ENCODE measurements around the gene ZDHHC11B. TPM values are rescaled to one million over a fixed set of nuclear protein-coding genes. Genes with fewer than 3 reads are reported as not detected.
"Not testable (repeated sequence)": the region's sequence is repeated elsewhere in the genome, so short reads cannot be mapped to it uniquely, and the experiment has no call there.

Gene ZDHHC11B
- total RNA-seq, 1 donor from 2014 or later = not detected

GRCh38 chr5:785181-785705, 714 bp upstream of the ZDHHC11B start:
- not testable (repeated sequence) for DNase-seq (ENCODE audit: low read depth in 2 of 2)

- not testable (repeated sequence) for DNase-seq (ENCODE audit: low read depth in 2 of 2)
Measured at GRCh38 chr5:783881-784427, 575 bp downstream of the ZDHHC11B start.

GRCh38 chr5:783049-783802, 1.3 kb downstream of the ZDHHC11B start:
- DNase-seq (ENCODE audit: low read depth in 2 of 2) = not testable (repeated sequence)

GRCh38 chr5:782356-782755, 2.2 kb downstream of the ZDHHC11B start:
- DNase-seq (ENCODE audit: low read depth in 2 of 2) = not testable (repeated sequence)

- not testable (repeated sequence) for DNase-seq (ENCODE audit: low read depth in 2 of 2)
Measured at GRCh38 chr5:780571-780970, 4.0 kb downstream of the ZDHHC11B start.

GRCh38 chr5:778967-779366, 5.6 kb downstream of the ZDHHC11B start:
- DNase-seq (ENCODE audit: low read depth in 2 of 2) = not testable (repeated sequence)

GRCh38 chr5:778421-778820, 6.1 kb downstream of the ZDHHC11B start:
- DNase-seq (ENCODE audit: low read depth in 2 of 2) = not testable (repeated sequence)

GRCh38 chr5:777756-778161, 6.8 kb downstream of the ZDHHC11B start:
- no peak for DNase-seq (ENCODE audit: low read depth in 2 of 2)

- DNase-seq (ENCODE audit: low read depth in 2 of 2) = no peak
Measured at GRCh38 chr5:776862-777711, 7.4 kb downstream of the ZDHHC11B start.

- no peak for DNase-seq (ENCODE audit: low read depth in 2 of 2)
Measured at GRCh38 chr5:775961-776861, 8.3 kb downstream of the ZDHHC11B start.

GRCh38 chr5:775595-775960, 9.0 kb downstream of the ZDHHC11B start:
- DNase-seq (ENCODE audit: low read depth in 2 of 2) = not testable (repeated sequence)

GRCh38 chr5:774854-775505, 9.5 kb downstream of the ZDHHC11B start:
- not testable (repeated sequence) for DNase-seq (ENCODE audit: low read depth in 2 of 2)

GRCh38 chr5:774304-774703, 10.2 kb downstream of the ZDHHC11B start:
- not testable (repeated sequence) for DNase-seq (ENCODE audit: low read depth in 2 of 2)

- no peak for DNase-seq (ENCODE audit: low read depth in 2 of 2)
Measured at GRCh38 chr5:773517-774264, 10.8 kb downstream of the ZDHHC11B start.

- DNase-seq (ENCODE audit: low read depth in 2 of 2) = not testable (repeated sequence)
Measured at GRCh38 chr5:772931-773330, 11.6 kb downstream of the ZDHHC11B start.

- DNase-seq (ENCODE audit: low read depth in 2 of 2) = not testable (repeated sequence)
Measured at GRCh38 chr5:772547-772890, 12.0 kb downstream of the ZDHHC11B start.

GRCh38 chr5:771841-772546, 12.5 kb downstream of the ZDHHC11B start:
- DNase-seq (ENCODE audit: low read depth in 2 of 2) = not testable (repeated sequence)

GRCh38 chr5:771087-771781, 13.3 kb downstream of the ZDHHC11B start:
- not testable (repeated sequence) for DNase-seq (ENCODE audit: low read depth in 2 of 2)

Measured in lung microvascular endothelial cell (primary cell).